IMR-90 (cell line): ENCODE data around the gene FARS2. TPM values are rescaled to one million over a fixed set of nuclear protein-coding genes. Genes with fewer than 3 reads are reported as not detected.

Source experiments
- ATAC-seq: fragments of 200-7000 bp; cut with Tn5 transposase; 2 replicates; pipeline ENCODE4 v1.9.1; 2020; ENCODE audit warnings: low read depth, mild to moderate bottlenecking, moderate library complexity
- BruUV-seq: library from RNA; stranded (reverse); fragments of 400-500 nt; replicated peaks from 2 replicates; lab custom pipeline; 2021; lab: Mats Ljungman, UMichigan
- CTCF ChIA-PET: fragments of 300-600 bp; formaldehyde crosslinking; extraction: SDS; loops from one replicate; lab custom pipeline; 2021; ENCODE audit warnings: antibody characterized with exemption; lab: Yijun Ruan, JAX
- POLR2A ChIA-PET: fragments of 300-600 bp; sonication (Branson Sonifier 250); formaldehyde crosslinking; loops from one replicate; lab custom pipeline; 2022; ENCODE audit warnings: antibody characterized with exemption; ENCODE audit not compliant: unreplicated experiment; lab: Charles Lee
- DNase-seq: peaks from one replicate; pipeline ENCODE4 v3.0.0; 2013
- H2AFZ ChIP-seq: replicated peaks from 2 replicates; pipeline ENCODE3; 2013; ENCODE audit warnings: low read length, mild to moderate bottlenecking; ENCODE audit not compliant: poor library complexity
- H2AK5ac ChIP-seq: 2 replicates; pipeline ENCODE4 v1.6.1; 2013; ENCODE audit warnings: low read depth, low read length, inconsistent platforms
- H2AK9ac ChIP-seq: replicated peaks from 2 replicates; pipeline ENCODE3; 2013; ENCODE audit warnings: mild to moderate bottlenecking, low read depth, low read length, moderate library complexity; ENCODE audit not compliant: poor library complexity
- H2BK120ac ChIP-seq: 2 replicates; pipeline ENCODE4 v1.6.1; 2013; ENCODE audit warnings: low read depth, low read length, inconsistent platforms
- H2BK15ac ChIP-seq: 3 replicates; pipeline ENCODE4 v1.6.1; 2013; ENCODE audit warnings: low read depth, low read length, inconsistent platforms
- H2BK20ac ChIP-seq: 2 replicates; pipeline ENCODE4 v1.6.1; 2013; ENCODE audit warnings: low read depth, mild to moderate bottlenecking, inconsistent platforms, low read length, moderate library complexity
- H2BK5ac ChIP-seq: 2 replicates; pipeline ENCODE4 v1.6.1; 2013; ENCODE audit warnings: mild to moderate bottlenecking, low read depth, low read length, inconsistent platforms; ENCODE audit not compliant: poor library complexity, severe bottlenecking
- H3K14ac ChIP-seq: replicated peaks from 2 replicates; pipeline ENCODE4 v1.6.1; 2013; ENCODE audit warnings: low read depth, low read length, inconsistent platforms
- H3K18ac ChIP-seq: 2 replicates; pipeline ENCODE4 v1.6.1; 2013; ENCODE audit warnings: low read depth, low read length, control low read depth
- H3K23ac ChIP-seq: 2 replicates; pipeline ENCODE4 v1.6.1; 2013; ENCODE audit warnings: low read depth, low read length, inconsistent platforms
- H3K27ac ChIP-seq: 2 replicates; pipeline ENCODE4 v1.5.1; 2013; ENCODE audit warnings: mild to moderate bottlenecking, control low read depth, low read length; ENCODE audit not compliant: insufficient read depth
- H3K27me3 ChIP-seq: 2 replicates; pipeline ENCODE4 v1.6.1; 2013; ENCODE audit warnings: low read length; ENCODE audit not compliant: control insufficient read depth, insufficient read depth
- H3K36me3 ChIP-seq: 2 replicates; pipeline ENCODE4 v1.6.1; 2013; ENCODE audit warnings: low read length, mixed read lengths; ENCODE audit not compliant: control insufficient read depth, insufficient read depth
- H3K4ac ChIP-seq: 2 replicates; pipeline ENCODE4 v1.6.1; 2013; ENCODE audit warnings: low read depth, low read length, inconsistent platforms
- H3K4me1 ChIP-seq: 2 replicates; pipeline ENCODE4 v1.6.1; 2013; ENCODE audit warnings: low read length, mixed read lengths; ENCODE audit not compliant: control insufficient read depth, insufficient read depth
- H3K4me2 ChIP-seq: 2 replicates; pipeline ENCODE4 v1.6.1; 2013; ENCODE audit warnings: low read depth, mild to moderate bottlenecking, control low read depth, low read length, moderate library complexity
- H3K4me3 ChIP-seq: 2 replicates; pipeline ENCODE4 v1.5.1; 2013; ENCODE audit warnings: low read depth, mild to moderate bottlenecking, control low read depth, low read length, moderate library complexity; ENCODE audit not compliant: insufficient read depth
- H3K56ac ChIP-seq: 2 replicates; pipeline ENCODE4 v1.6.1; 2013; ENCODE audit warnings: low read length, inconsistent platforms; ENCODE audit not compliant: insufficient read depth; ENCODE audit errors: extremely low read depth
- H3K79me1 ChIP-seq, 2 experiments: 2 replicates each; pipeline ENCODE4 v1.6.1; 2013; ENCODE audit warnings: low read length in 2 of 2, inconsistent platforms in 1 of 2, low read depth in 1 of 2
- H3K9ac ChIP-seq: 2 replicates; pipeline ENCODE4 v1.6.1; 2013; ENCODE audit warnings: low read depth, low read length, control low read depth
- H3K9me1 ChIP-seq: 2 replicates; pipeline ENCODE4 v1.6.1; 2013; ENCODE audit warnings: low read length, inconsistent platforms; ENCODE audit not compliant: insufficient read depth
- H3K9me3 ChIP-seq: 2 replicates; pipeline ENCODE4 v1.6.1; 2013; ENCODE audit warnings: low read length; ENCODE audit not compliant: control insufficient read depth, insufficient read depth
- H4K20me1 ChIP-seq: 2 replicates; pipeline ENCODE4 v1.6.1; 2013; ENCODE audit warnings: low read length, inconsistent platforms; ENCODE audit not compliant: insufficient read depth
- H4K5ac ChIP-seq: 2 replicates; pipeline ENCODE4 v1.6.1; 2013; ENCODE audit warnings: mild to moderate bottlenecking, low read depth, low read length, control low read depth
- H4K8ac ChIP-seq, 2 experiments: 2 replicates each; pipeline ENCODE4 v1.6.1; 2013; ENCODE audit warnings: low read depth in 2 of 2, low read length in 2 of 2, control low read depth in 1 of 2, inconsistent platforms in 1 of 2
- H4K91ac ChIP-seq: 2 replicates; pipeline ENCODE4 v1.6.1; 2013; ENCODE audit warnings: low read depth, low read length, inconsistent platforms; ENCODE audit not compliant: insufficient read depth
- BHLHE40 ChIP-seq: fragments of 150-350 bp; IDR thresholded peaks from 2 replicates; pipeline ENCODE4 v1.6.1; 2016; ENCODE audit warnings: mild to moderate bottlenecking, low read depth, low read length
- CEBPB ChIP-seq: IDR thresholded peaks from 2 replicates; pipeline ENCODE4 v1.6.1; 2012; ENCODE audit warnings: low read depth, low read length, improper control_type of control experiment
- CHD1 ChIP-seq: IDR thresholded peaks from 2 replicates; pipeline ENCODE4 v1.6.1; 2012; ENCODE audit warnings: low read depth, low read length, improper control_type of control experiment
- FOS ChIP-seq: fragments of 150-350 bp; IDR thresholded peaks from 2 replicates; pipeline ENCODE4 v1.6.1; 2016; ENCODE audit warnings: low read depth, low read length
- MAZ ChIP-seq: IDR thresholded peaks from 2 replicates; pipeline ENCODE4 v1.6.1; 2012; ENCODE audit warnings: low read depth, mild to moderate bottlenecking, low read length, improper control_type of control experiment, moderate library complexity, borderline replicate concordance
- MXI1 ChIP-seq: IDR thresholded peaks from 2 replicates; pipeline ENCODE4 v1.6.1; 2012; ENCODE audit warnings: low read depth, mild to moderate bottlenecking, low read length, moderate library complexity, borderline replicate concordance
- POLR2A ChIP-seq: IDR thresholded peaks from 2 replicates; pipeline ENCODE4 v1.6.1; 2012; ENCODE audit warnings: mild to moderate bottlenecking, low read depth, low read length
- RAD21 ChIP-seq: IDR thresholded peaks from 2 replicates; pipeline ENCODE4 v1.6.1; 2012; ENCODE audit warnings: low read length, improper control_type of control experiment
- RCOR1 ChIP-seq: IDR thresholded peaks from 2 replicates; pipeline ENCODE4 v1.6.1; 2012; ENCODE audit warnings: mild to moderate bottlenecking, low read length, improper control_type of control experiment; ENCODE audit not compliant: insufficient replicate concordance
- RFX5 ChIP-seq: IDR thresholded peaks from 2 replicates; pipeline ENCODE4 v1.8.0; 2012; ENCODE audit warnings: low read depth, mild to moderate bottlenecking, low read length, moderate library complexity
- SMC3 ChIP-seq: fragments of 150-350 bp; IDR thresholded peaks from 2 replicates; pipeline ENCODE4 v1.6.1; 2016; ENCODE audit warnings: low read depth, mild to moderate bottlenecking, antibody characterized with exemption, low read length, moderate library complexity
- USF2 ChIP-seq: fragments of 150-350 bp; IDR thresholded peaks from 2 replicates; pipeline ENCODE4 v1.6.1; 2017; ENCODE audit warnings: mild to moderate bottlenecking, antibody characterized with exemption, low read length, low read depth
- WGBS, 2 experiments: methylation state at CpG; one replicate each; pipeline versions ENCODE4 v1.1.5 to v1.1.7; 2013; ENCODE audit warnings: missing lambda C conversion rate in 2 of 2; ENCODE audit not compliant: insufficient read length in 1 of 2; ENCODE audit errors: extremely low coverage in 2 of 2; 5-methylcytosine and 5-hydroxymethylcytosine counted together
- dilution Hi-C: fragments of 300-500 bp; cut with HindIII; formaldehyde crosslinking; loops from one replicate; pipeline ENCODE4 v1.14.3; 2018; ENCODE audit warnings: low sequenced_read_pairs; ENCODE audit not compliant: unreplicated experiment
- in situ Hi-C: fragments of 300-500 bp; cut with MboI; formaldehyde crosslinking; loops from 3 replicates; pipeline ENCODE4 v1.14.3; 2019; ENCODE audit warnings: low sequenced_read_pairs, inconsistent platforms, mixed read lengths
- intact Hi-C: fragments of 100-400 bp; cut with micrococcal nuclease; formaldehyde crosslinking; loops from 2 replicates; pipeline ENCODE4 v1.10.0; 2022
- polyA plus RNA-seq, 3 experiments: library from polyadenylated mRNA; depleted of rRNA; stranded (reverse); fragments of >200 nt; gene quantifications; 2 replicates each; pipeline ENCODE4 v1.2.3, GENCODE V29; 2012; ENCODE audit warnings: low replicate concordance in 1 of 3
- total RNA-seq: library from RNA; depleted of rRNA; stranded (reverse); fragments of >200 nt; gene quantifications from 2 replicates; pipeline ENCODE4 v1.2.3, GENCODE V29; 2012
- TF ChIP-seq, protein P1 (sequence below): conservative IDR thresholded peaks from 2 replicates; pipeline ENCODE4 v1.5.1; 2012; ENCODE audit warnings: mild to moderate bottlenecking, low read depth, low read length, improper control_type of control experiment
- TF ChIP-seq, protein P2 (sequence below): fragments of 150-350 bp; IDR thresholded peaks from 2 replicates; pipeline ENCODE4 v1.6.1; 2016; ENCODE audit warnings: low read depth, mild to moderate bottlenecking, low read length, moderate library complexity, borderline replicate concordance

FARS2 gene
- total and polyA plus RNA-seq, 2 of the 4 experiments (the other 2 are of a cell fraction), result 12.1 to 28.9 TPM

GRCh38 chr6:5234874-5235273 lies 26.4 kb upstream of the FARS2 start:
- Histone ChIP-seq H2BK120ac (no peak overlapping the region), H2BK15ac (no peak overlapping the region), H3K18ac (no peak overlapping the region), H3K9me3 (no peaks in the 10 kb centered on the region), H3K4me3 (no peak overlapping the region), H3K23ac (no peak overlapping the region), H3K4ac (no peak overlapping the region), H3K27ac (no peak overlapping the region), H2AK9ac (no peak overlapping the region), H3K56ac (no peak overlapping the region), H2BK5ac (no peak overlapping the region), H2AK5ac (no peak overlapping the region), H2BK20ac (no peak overlapping the region), H4K20me1 (no peaks in the 10 kb centered on the region), H3K14ac (no peak overlapping the region), H4K91ac (no peak overlapping the region), H2AFZ (no peak overlapping the region), H4K5ac (no peak overlapping the region), H3K9ac (no peak overlapping the region), H3K4me2 (no peak overlapping the region), H3K36me3 (no peaks in the 10 kb centered on the region; the same call in 1 of the 2 replicates), H4K8ac (no peak overlapping the region), H3K27me3 (no peaks in the 10 kb centered on the region), H3K79me1 (peaks cover 0 to 3% of the 10 kb centered on the region in 2 experiments; a peak in 2 of 4 replicates), H3K9me1 (no peaks in the 10 kb centered on the region; the same call in 1 of the 2 replicates), H3K4me1 (peaks cover 2% of the 10 kb centered on the region; the same call in 1 of the 2 replicates)
- in situ Hi-C loops, result no loop called here
- 100% methylated on average over 1 of the region's 6 CpGs; no CpG with 5 or more reads in 1 of the 2 experiments for WGBS, 2 experiments
- DNase-seq (no peak), ATAC-seq (no peak)
- dilution Hi-C loops, result no loop called here
- ChIA-PET CTCF (no interaction called here), POLR2A (no interaction called here)
- no TSS peak for BruUV-seq
- intact Hi-C loops, result no loop called here
- TF ChIP-seq, protein P1, sequence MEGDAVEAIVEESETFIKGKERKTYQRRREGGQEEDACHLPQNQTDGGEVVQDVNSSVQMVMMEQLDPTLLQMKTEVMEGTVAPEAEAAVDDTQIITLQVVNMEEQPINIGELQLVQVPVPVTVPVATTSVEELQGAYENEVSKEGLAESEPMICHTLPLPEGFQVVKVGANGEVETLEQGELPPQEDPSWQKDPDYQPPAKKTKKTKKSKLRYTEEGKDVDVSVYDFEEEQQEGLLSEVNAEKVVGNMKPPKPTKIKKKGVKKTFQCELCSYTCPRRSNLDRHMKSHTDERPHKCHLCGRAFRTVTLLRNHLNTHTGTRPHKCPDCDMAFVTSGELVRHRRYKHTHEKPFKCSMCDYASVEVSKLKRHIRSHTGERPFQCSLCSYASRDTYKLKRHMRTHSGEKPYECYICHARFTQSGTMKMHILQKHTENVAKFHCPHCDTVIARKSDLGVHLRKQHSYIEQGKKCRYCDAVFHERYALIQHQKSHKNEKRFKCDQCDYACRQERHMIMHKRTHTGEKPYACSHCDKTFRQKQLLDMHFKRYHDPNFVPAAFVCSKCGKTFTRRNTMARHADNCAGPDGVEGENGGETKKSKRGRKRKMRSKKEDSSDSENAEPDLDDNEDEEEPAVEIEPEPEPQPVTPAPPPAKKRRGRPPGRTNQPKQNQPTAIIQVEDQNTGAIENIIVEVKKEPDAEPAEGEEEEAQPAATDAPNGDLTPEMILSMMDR, result no peak
- TF ChIP-seq CHD1 (no peak), SMC3 (no peak), USF2 (no peak), MXI1 (no peak), MAZ (no peak), FOS (no peak), RFX5 (no peak), RAD21 (no peak), RCOR1 (no peak), BHLHE40 (no peak), CEBPB (no peak), POLR2A (no peak)
- TF ChIP-seq, protein P2, sequence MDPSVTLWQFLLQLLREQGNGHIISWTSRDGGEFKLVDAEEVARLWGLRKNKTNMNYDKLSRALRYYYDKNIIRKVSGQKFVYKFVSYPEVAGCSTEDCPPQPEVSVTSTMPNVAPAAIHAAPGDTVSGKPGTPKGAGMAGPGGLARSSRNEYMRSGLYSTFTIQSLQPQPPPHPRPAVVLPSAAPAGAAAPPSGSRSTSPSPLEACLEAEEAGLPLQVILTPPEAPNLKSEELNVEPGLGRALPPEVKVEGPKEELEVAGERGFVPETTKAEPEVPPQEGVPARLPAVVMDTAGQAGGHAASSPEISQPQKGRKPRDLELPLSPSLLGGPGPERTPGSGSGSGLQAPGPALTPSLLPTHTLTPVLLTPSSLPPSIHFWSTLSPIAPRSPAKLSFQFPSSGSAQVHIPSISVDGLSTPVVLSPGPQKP, result no peak
